Tibial nerve (tissue), 3 donors: ENCODE results near the gene PGM5.
"Not testable (repeated sequence)": the region's sequence is repeated elsewhere in the genome, so short reads cannot be mapped to it uniquely, and the experiment has no call there.

Source experiments
- POLR2A ChIP-seq, 2 donors: fragments of 450-650 bp; IDR thresholded peaks; one replicate each; pipeline ENCODE4 v1.6.1; 2017; ENCODE audit warnings: antibody characterized with exemption in 2 of 2, mild to moderate bottlenecking in 2 of 2, moderate library complexity in 2 of 2
- TF ChIP-seq, protein P1 (sequence below), 5 experiments: fragments of 200-600 bp in 3 of 5; fragments of 450-650 bp in 2 of 5; sonication (generic) in 3 of 5; IDR thresholded peaks; one replicate each; pipeline ENCODE4 v1.5.1; 2016 to 2019; ENCODE audit warnings: antibody characterized with exemption in 5 of 5, mild to moderate bottlenecking in 3 of 5, moderate library complexity in 2 of 5

DNA sequence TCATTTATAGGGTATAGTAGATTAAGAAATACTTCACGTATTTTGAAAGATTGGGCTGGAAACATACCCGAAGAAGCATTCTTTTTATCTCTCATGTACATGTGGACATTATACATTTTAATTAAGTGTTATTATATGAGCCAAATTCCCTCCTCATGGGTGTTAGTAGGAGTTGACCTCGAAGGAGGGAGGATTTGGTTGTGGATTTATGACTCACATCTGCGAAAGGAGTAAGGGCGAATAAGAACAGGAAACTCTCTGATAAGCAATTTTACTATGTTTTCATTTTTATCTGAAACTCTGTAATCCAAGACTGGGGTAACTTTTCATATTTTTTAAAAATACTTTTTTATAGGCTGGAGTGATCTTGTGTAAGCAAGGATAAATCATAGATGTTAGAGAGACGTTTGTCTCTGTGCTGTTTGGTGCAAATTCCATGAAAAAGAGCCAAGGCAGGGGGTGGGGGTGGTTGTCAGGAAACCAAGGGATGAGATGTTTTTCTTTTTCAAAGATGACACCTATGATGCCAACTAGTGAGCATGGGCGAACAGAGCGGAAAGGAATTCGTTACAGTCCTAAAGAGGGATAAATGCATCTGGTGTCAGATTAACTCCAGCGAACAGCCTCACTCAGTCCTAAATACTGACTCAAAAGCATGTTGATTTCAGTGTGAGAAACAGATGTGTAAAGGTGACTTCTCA lies 19.6 kb upstream of the PGM5 start:
- TF ChIP-seq, protein P1, sequence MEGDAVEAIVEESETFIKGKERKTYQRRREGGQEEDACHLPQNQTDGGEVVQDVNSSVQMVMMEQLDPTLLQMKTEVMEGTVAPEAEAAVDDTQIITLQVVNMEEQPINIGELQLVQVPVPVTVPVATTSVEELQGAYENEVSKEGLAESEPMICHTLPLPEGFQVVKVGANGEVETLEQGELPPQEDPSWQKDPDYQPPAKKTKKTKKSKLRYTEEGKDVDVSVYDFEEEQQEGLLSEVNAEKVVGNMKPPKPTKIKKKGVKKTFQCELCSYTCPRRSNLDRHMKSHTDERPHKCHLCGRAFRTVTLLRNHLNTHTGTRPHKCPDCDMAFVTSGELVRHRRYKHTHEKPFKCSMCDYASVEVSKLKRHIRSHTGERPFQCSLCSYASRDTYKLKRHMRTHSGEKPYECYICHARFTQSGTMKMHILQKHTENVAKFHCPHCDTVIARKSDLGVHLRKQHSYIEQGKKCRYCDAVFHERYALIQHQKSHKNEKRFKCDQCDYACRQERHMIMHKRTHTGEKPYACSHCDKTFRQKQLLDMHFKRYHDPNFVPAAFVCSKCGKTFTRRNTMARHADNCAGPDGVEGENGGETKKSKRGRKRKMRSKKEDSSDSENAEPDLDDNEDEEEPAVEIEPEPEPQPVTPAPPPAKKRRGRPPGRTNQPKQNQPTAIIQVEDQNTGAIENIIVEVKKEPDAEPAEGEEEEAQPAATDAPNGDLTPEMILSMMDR (IDR thresholded peaks at IDR 0.05): not testable (repeated sequence)
- not testable (repeated sequence) for TF ChIP-seq POLR2A (IDR thresholded peaks at IDR 0.05)
